SK-N-SH (cell line): ENCODE results near the gene BBS9. TPM values are rescaled to one million over a fixed set of nuclear protein-coding genes. Genes with fewer than 3 reads are reported as not detected.

Source experiments
- CTCF ChIA-PET: fragments of 300-600, 350-600 bp; formaldehyde crosslinking; extraction: SDS; loops from one replicate; lab custom pipeline; 2021; lab: Yijun Ruan, JAX
- POLR2A ChIA-PET: fragments of 350-600 bp; sonication (Branson Sonifier 250); formaldehyde crosslinking; extraction: SDS; loops from one replicate; lab custom pipeline; 2020; ENCODE audit warnings: antibody characterized with exemption, inconsistent platforms; lab: Yijun Ruan, JAX
- DNase-seq: peaks from one replicate; pipeline ENCODE4 v3.0.0; 2012
- H2AFZ ChIP-seq: fragments of 200-600 bp; sonication (generic); 2 replicates; pipeline ENCODE4 v1.8.1; 2016; ENCODE audit warnings: antibody characterized with exemption, mild to moderate bottlenecking, low read depth
- H3F3A ChIP-seq: fragments of 200-600 bp; sonication (generic); replicated peaks from 2 replicates; pipeline ENCODE3; 2016; ENCODE audit warnings: antibody characterized with exemption, mild to moderate bottlenecking; ENCODE audit not compliant: insufficient read depth
- H3K27ac ChIP-seq, 2 experiments: fragments of 200-500 bp in 1 of 2; fragments of 200-600 bp in 1 of 2; sonication (Bioruptor generic) in 1 of 2; sonication (generic), shearing (Covaris generic) in 1 of 2; 2 replicates each; pipeline versions ENCODE4 v1.5.1 to v1.6.1; 2014 to 2016; ENCODE audit warnings: low read depth in 2 of 2, inconsistent platforms in 1 of 2, low read length in 1 of 2, mild to moderate bottlenecking in 1 of 2, mixed read lengths in 1 of 2
- H3K27me3 ChIP-seq: fragments of 200-600 bp; sonication (generic), shearing (Covaris generic); 2 replicates; pipeline ENCODE4 v1.6.1; 2016; ENCODE audit warnings: mixed run types; ENCODE audit not compliant: insufficient read depth
- H3K36me3 ChIP-seq, 2 experiments: fragments of 200-500 bp in 1 of 2; fragments of 200-600 bp in 1 of 2; sonication (Bioruptor generic) in 1 of 2; sonication (generic) in 1 of 2; replicated peaks in 1 of 2; 2 replicates each; pipeline versions ENCODE3 to v1.5.1; 2014 to 2016; ENCODE audit warnings: low read length in 1 of 2, mild to moderate bottlenecking in 1 of 2; ENCODE audit not compliant: insufficient read depth in 2 of 2, control insufficient read depth in 1 of 2
- H3K4me1 ChIP-seq, 2 experiments: fragments of 200-500 bp in 1 of 2; fragments of 200-600 bp in 1 of 2; sonication (Bioruptor generic) in 1 of 2; sonication (generic), shearing (Covaris generic) in 1 of 2; 2 replicates each; pipeline versions ENCODE4 v1.5.1 to v1.6.1; 2014 to 2016; ENCODE audit warnings: low read depth in 1 of 2, low read length in 1 of 2, mixed run types in 1 of 2; ENCODE audit not compliant: insufficient read depth in 2 of 2, control insufficient read depth in 1 of 2
- H3K4me2 ChIP-seq: fragments of 200-600 bp; sonication (generic), shearing (Covaris generic); 2 replicates; pipeline ENCODE4 v1.6.1; 2017; ENCODE audit warnings: mixed run types
- H3K4me3 ChIP-seq, 2 experiments: fragments of 200-500 bp in 1 of 2; fragments of 200-600 bp in 1 of 2; sonication (Bioruptor generic) in 1 of 2; sonication (generic), shearing (Covaris generic) in 1 of 2; 2 replicates each; pipeline versions ENCODE4 v1.5.1 to v1.8.1; 2014 to 2016; ENCODE audit warnings: low read depth in 2 of 2, inconsistent platforms in 1 of 2, low read length in 1 of 2, mild to moderate bottlenecking in 1 of 2, mixed read lengths in 1 of 2, moderate library complexity in 1 of 2
- H3K79me2 ChIP-seq: fragments of 200-600 bp; sonication (generic); 2 replicates; pipeline ENCODE4 v1.8.1; 2017; ENCODE audit warnings: mild to moderate bottlenecking; ENCODE audit not compliant: insufficient read depth
- H3K9ac ChIP-seq: fragments of 200-600 bp; sonication (generic); 2 replicates; pipeline ENCODE4 v1.6.1; 2017; ENCODE audit warnings: mixed run types
- H3K9me2 ChIP-seq: fragments of 200-600 bp; sonication (generic); 2 replicates; pipeline ENCODE4 v1.6.1; 2017; ENCODE audit warnings: mixed run types
- H3K9me3 ChIP-seq: fragments of 200-600 bp; sonication (generic); 2 replicates; pipeline ENCODE4 v1.6.1; 2017; ENCODE audit warnings: mixed run types, mild to moderate bottlenecking, moderate library complexity
- H4K20me1 ChIP-seq: fragments of 200-600 bp; sonication (generic); 2 replicates; pipeline ENCODE4 v1.6.1; 2017; ENCODE audit warnings: mild to moderate bottlenecking, mixed run types; ENCODE audit not compliant: insufficient read depth
- CHD2 ChIP-seq: fragments of 150-350 bp; IDR thresholded peaks from 2 replicates; pipeline ENCODE4 v1.6.1; 2018; ENCODE audit warnings: low read length; ENCODE audit not compliant: partially characterized antibody
- EP300 ChIP-seq, 2 experiments: IDR thresholded peaks; 2 replicates each; pipeline versions ENCODE4 v1.4.0 to v1.6.1; 2012; ENCODE audit warnings: borderline replicate concordance in 1 of 2, low read depth in 1 of 2, low read length in 1 of 2
- FOSL2 ChIP-seq: IDR thresholded peaks from 2 replicates; pipeline ENCODE4 v1.4.0; 2012; ENCODE audit warnings: low read depth, mild to moderate bottlenecking, moderate library complexity, borderline replicate concordance
- FOXJ3 ChIP-seq: sonication (generic); formaldehyde crosslinking; IDR thresholded peaks from 2 replicates; pipeline ENCODE4 v1.5.1; 2020; ENCODE audit warnings: mild to moderate bottlenecking, missing genetic modification reagents
- IRF3 ChIP-seq: fragments of 150-350 bp; IDR thresholded peaks from 2 replicates; pipeline ENCODE4 v1.6.1; 2016; ENCODE audit warnings: mild to moderate bottlenecking, low read depth, low read length
- JUND ChIP-seq: IDR thresholded peaks from 2 replicates; pipeline ENCODE4 v1.4.0; 2012
- NFIC ChIP-seq: IDR thresholded peaks from 2 replicates; pipeline ENCODE4 v1.4.0; 2012; ENCODE audit warnings: borderline replicate concordance
- PBX3 ChIP-seq: IDR thresholded peaks from 2 replicates; pipeline ENCODE4; 2012
- POLR2AphosphoS5 ChIP-seq: IDR thresholded peaks from 2 replicates; pipeline ENCODE4 v1.6.1; 2012; ENCODE audit warnings: low read depth, low read length
- REST ChIP-seq: IDR thresholded peaks from 2 replicates; pipeline ENCODE4 v1.6.1; 2012; ENCODE audit warnings: mild to moderate bottlenecking, low read depth, low read length, moderate library complexity
- RFX5 ChIP-seq: IDR thresholded peaks from 2 replicates; pipeline ENCODE4 v1.6.1; 2012; ENCODE audit warnings: mild to moderate bottlenecking, improper control_type of control experiment, low read length
- SIN3A ChIP-seq: IDR thresholded peaks from 2 replicates; pipeline ENCODE4 v1.6.1; 2012; ENCODE audit warnings: low read depth, mild to moderate bottlenecking, low read length, moderate library complexity, borderline replicate concordance
- SMC3 ChIP-seq: IDR thresholded peaks from 2 replicates; pipeline ENCODE4 v1.6.1; 2012; ENCODE audit warnings: low read depth, low read length, improper control_type of control experiment
- TAF1 ChIP-seq: IDR thresholded peaks from 2 replicates; pipeline ENCODE4 v1.6.1; 2012; ENCODE audit warnings: low read depth, mild to moderate bottlenecking, low read length, moderate library complexity, borderline replicate concordance
- TCF12 ChIP-seq: IDR thresholded peaks from 2 replicates; pipeline ENCODE4 v1.4.0; 2012
- TEAD4 ChIP-seq: IDR thresholded peaks from 2 replicates; pipeline ENCODE4 v1.4.0; 2012; ENCODE audit warnings: mild to moderate bottlenecking, borderline replicate concordance; ENCODE audit not compliant: insufficient read depth
- USF1 ChIP-seq: IDR thresholded peaks from 2 replicates; pipeline ENCODE4 v1.4.0; 2012; ENCODE audit warnings: low read depth, borderline replicate concordance
- USF2 ChIP-seq: fragments of 150-350 bp; IDR thresholded peaks from 2 replicates; pipeline ENCODE4 v1.6.1; 2017; ENCODE audit warnings: antibody characterized with exemption, low read length, low read depth, borderline replicate concordance
- YY1 ChIP-seq: IDR thresholded peaks from 2 replicates; pipeline ENCODE4 v1.4.0; 2012; ENCODE audit warnings: low read depth, mild to moderate bottlenecking
- WGBS: methylation state at CpG from one replicate; pipeline ENCODE4 v1.1.6; 2017; ENCODE audit warnings: low lambda C conversion rate; 5-methylcytosine and 5-hydroxymethylcytosine counted together
- polyA plus RNA-seq, 3 experiments: library from polyadenylated mRNA; depleted of rRNA; stranded (reverse); fragments of >200 nt; gene quantifications; 2 replicates each; pipeline ENCODE4 v1.2.3, GENCODE V29; 2012

Gene BBS9
- polyA plus RNA-seq, 1 of the 3 experiments (the other 2 are of a cell fraction): 7.5 TPM

- TF ChIP-seq TAF1 (no peak), SIN3A (no peak), JUND (no peak), FOSL2 (no peak), USF2 (no peak)
These were observed 147.0 kb downstream of the BBS9 start (continued) for GRCh38 chr7:33276325-33276724.

GRCh38 chr7:33276729-33277128 lies 147.4 kb downstream of the BBS9 start:
- no peaks in the 10 kb centered on the region for H3K4me1 ChIP-seq
- 100% methylated on average over 2 of the region's 2 CpGs for WGBS

GRCh38 chr7:33278095-33278494 lies 148.7 kb downstream of the BBS9 start:
- CTCF ChIA-PET: interaction anchor here (1.7 kb wide), 1 partner anchor 655 kb away, joined by 7 read pairs; no protein-coding TSS in a partner anchor
- H4K20me1 ChIP-seq: no peaks in the 10 kb centered on the region
- H3K9me2 ChIP-seq: no peaks in the 10 kb centered on the region
- H3K79me2 ChIP-seq: no peaks in the 10 kb centered on the region
- H3K4me3 ChIP-seq: no peak overlapping the region
- H3K36me3 ChIP-seq: peaks cover 0 to 21% of the 10 kb centered on the region in 2 experiments
- peaks cover 3% of the 10 kb centered on the region; the same call in 1 of the 2 replicates for H3K9me3 ChIP-seq
- H3K4me2 ChIP-seq: no peak overlapping the region
- no peak overlapping the region for H3K27ac ChIP-seq
- no peak overlapping the region for H2AFZ ChIP-seq
- no peaks in the 10 kb centered on the region for H3K4me1 ChIP-seq
- H3K27me3 ChIP-seq: no peaks in the 10 kb centered on the region
- no peak overlapping the region for H3K9ac ChIP-seq
- no peak for DNase-seq
- H3F3A ChIP-seq: no peaks in the 10 kb centered on the region
- POLR2A ChIA-PET: no interaction called here
- WGBS: 88% methylated on average over 3 of the region's 3 CpGs
- TF ChIP-seq IRF3 (no peak), USF2 (no peak), YY1 (no peak), PBX3 (no peak), SMC3 (no peak), TCF12 (no peak), POLR2AphosphoS5 (no peak), USF1 (no peak), REST (no peak), NFIC (no peak), RFX5 (no peak), TAF1 (no peak), TEAD4 (no peak), CHD2 (no peak)

More at GRCh38 chr7:33276729-33277128, 147.4 kb downstream of the BBS9 start:
- no peak for TF ChIP-seq EP300 (IDR thresholded peaks at IDR 0.05; ENCODE audit: borderline replicate concordance in 1 of 2, low read depth in 1 of 2, low read length in 1 of 2)
- TF ChIP-seq FOXJ3: no peak
- TF ChIP-seq POLR2AphosphoS5: no peak
- TF ChIP-seq, all 33 proteins: peak for 0
- peaks cover 0 to 20% of the 10 kb centered on the region in 2 experiments for H3K36me3 ChIP-seq
- H2AFZ ChIP-seq: no peak overlapping the region
- no peak for DNase-seq
- no peaks in the 10 kb centered on the region for H3K79me2 ChIP-seq
- H3K9ac ChIP-seq: no peak overlapping the region
- H3K27ac ChIP-seq: no peak overlapping the region
- no peak overlapping the region for H3K4me2 ChIP-seq
- POLR2A ChIA-PET: no interaction called here
- no peaks in the 10 kb centered on the region for H3K27me3 ChIP-seq
- CTCF ChIA-PET: no interaction called here
- H3K4me3 ChIP-seq: no peak overlapping the region
- no peaks in the 10 kb centered on the region for H4K20me1 ChIP-seq
- H3K9me3 ChIP-seq: peaks cover 3% of the 10 kb centered on the region; the same call in 1 of the 2 replicates
- no peaks in the 10 kb centered on the region for H3K9me2 ChIP-seq
- H3F3A ChIP-seq: no peaks in the 10 kb centered on the region
